ENCODE measurements around the gene WDR62.

Gene WDR62

DNA sequence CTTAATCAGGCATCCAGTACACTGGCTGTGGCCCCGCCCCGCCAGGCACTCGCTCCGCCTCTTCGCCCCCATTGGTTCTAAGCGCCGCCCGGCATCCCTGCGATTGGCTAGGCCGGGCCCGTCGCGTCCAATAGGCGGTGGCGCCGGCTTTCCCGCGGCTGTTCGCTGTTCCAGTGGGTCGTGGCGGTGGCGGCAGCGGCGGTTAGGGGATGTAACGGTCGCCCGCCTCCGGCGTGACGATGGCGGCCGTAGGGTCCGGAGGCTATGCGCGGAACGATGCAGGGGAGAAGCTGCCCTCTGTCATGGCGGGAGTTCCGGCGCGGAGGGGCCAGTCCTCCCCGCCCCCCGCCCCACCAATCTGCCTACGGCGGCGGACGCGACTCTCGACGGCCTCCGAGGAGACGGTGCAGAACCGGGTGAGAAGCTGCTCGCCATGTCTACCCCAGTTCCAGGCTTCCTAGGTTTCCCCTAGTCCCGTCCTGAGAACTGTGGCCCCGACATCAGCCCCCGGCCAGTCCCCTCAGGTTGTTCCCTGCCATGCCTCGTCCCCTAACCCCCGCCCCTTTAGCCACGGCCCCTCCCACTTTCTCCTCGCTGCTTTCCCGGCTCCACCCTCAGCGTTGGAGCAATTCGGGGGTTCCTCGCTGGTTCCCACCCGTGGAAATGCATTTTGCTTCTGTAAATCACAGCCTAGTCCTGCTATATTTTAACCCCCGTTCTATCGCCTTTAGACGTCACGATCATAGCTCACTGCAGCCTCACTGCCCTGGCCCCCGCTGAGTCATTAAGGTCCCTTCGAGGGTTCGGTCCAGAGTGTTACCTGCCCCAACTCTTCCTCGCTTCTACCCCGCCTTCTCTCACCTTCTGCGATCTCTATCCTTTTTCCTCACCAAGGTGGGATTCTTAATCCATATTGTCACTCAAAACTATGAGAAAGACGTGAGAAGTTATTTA lies at the start of gene WDR62:
Gene WDR62 (plus strand): TSS at position 165 of the 954 bp plus-strand sequence. CDS start 75 bp downstream, at position 240.
- DNase-seq (ENCODE audit: low spot score), result peak; percentile 99

DNA sequence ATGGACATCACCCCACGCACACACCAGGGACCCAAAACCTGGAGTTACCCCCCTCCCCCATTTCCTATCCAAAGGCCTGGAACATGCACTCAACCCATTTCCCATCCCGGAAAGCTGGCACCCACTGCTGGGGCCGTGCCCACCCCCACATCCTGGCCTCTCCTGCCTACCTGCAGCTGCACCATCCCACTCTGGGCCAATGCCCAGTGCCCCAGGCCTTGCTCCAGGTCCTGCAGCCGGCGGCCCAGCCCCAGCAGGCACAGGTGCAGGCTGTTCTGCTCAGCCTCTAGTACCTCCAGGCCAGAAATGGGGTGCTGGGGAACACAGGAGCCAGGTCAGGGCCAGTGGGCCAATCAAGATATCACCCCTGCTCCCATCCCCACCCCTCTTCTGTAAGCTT lies 47.7 kb upstream of the WDR62 start:
- no peak for DNase-seq (ENCODE audit: low spot score)

DNA sequence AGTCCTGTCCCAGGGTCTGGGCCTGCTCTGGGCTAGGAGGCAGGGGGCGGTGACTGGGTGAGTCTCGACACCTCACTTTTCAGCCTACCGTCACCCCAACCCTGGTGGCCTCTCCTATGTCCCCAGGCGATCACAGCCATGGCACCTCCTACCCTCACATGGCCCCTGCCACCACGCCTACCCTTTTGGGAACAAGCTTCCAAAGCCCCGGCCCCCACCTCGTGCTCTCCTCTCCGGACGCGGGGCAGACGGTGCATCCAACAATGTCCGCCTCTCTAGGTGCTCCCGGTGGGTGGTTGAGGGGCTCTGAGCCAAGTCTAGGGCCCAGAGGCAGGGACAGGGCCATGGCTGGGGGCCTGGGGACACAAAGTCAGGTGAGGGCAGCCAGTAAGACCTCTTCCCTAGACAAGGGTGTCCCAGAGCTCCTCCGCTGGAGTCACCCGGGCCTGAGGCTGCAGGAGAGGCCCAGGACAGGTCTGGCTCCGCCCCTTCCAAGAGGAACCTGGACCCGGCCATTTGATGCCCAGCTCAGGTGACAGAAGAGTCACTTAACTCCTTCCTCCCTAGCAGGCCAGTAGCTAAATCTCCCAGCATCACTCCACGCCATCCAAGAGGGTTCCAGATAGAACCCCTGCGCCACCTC lies 46.2 kb upstream of the WDR62 start, which contains the start of gene SYNE4:
Gene SYNE4 (minus strand): TSS at position 478 of the 643 bp plus-strand sequence. CDS start 132 bp downstream, at position 346.
- DNase-seq (ENCODE audit: low spot score), result no peak

DNA sequence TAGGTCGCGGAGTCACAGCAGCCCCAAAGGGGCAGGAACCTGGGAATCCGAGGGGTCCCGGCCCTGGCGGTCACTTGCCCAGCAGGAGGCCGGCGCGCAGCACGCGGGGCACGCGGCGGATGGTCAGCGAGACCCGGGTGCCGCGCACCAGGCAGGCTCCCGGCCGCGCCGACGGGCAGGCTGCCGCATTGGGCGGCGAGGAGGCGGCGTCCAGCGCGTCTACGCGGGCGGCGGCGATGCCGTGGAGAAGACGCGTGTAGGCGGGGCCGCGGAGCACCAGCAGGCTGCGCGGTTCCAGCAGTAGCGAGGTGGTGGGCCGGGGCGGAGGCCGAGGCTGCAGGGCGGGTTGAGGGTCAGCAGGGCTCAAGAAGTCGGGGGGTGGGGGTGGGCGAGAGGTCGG lies 45.5 kb upstream of the WDR62 start:
- DNase-seq (ENCODE audit: low spot score), result peak; percentile 92

DNA sequence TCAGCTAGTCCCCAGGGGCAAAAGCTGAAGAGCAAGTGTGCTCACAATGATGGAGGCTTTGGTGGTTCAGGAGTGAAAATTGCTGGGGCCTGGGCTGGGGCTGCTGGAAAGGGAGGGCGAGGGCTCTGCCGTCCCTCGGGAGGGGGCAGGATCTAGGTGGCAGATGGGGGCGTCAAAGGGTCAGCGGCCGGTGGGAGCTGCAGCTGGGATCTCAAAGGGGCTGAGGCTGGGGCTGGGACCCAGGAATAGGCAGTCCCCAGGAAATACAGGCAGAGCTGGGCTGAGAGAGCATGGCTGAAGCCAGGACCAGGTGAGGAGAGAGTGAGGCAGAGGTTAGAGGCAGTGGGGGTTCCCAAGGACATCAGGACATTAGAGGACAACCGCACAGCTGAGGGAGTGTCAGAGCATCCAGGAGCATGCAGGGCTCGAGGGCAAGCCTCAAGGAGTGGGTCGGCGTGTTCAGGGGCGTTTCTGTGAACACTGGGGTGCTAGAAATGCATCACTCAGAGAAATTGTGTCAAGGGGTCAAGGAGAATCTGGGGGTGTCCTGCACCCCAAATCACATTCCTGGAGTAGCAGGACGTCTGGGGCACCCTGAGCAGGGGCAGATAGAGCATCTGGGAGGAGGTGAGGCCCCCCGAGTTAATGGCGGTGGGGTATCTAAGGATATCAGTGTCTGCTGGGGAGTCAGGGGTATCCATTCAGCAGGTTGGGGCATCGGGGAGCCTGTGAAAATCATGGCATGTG lies 44.9 kb upstream of the WDR62 start:
- no peak for DNase-seq (ENCODE audit: low spot score)

DNA sequence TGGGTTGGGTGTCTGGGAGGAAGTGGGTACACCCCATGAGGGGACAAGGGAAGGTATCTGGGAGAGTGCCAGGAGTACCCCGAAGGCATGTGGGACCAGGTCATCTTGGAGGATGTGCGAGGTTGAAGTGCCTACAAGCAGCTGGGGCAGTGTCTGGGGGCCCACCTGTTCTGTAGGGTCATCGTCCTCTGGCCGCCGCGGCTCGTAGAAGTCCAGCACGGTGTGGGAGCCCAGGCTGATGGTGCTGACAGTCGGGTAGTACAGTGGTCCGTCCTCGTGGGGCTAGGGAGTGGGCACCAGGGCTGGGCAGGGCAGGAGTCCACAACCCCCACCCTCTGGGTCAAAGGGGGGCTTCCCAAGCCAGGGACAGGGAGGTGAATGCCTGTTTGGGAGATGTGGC lies 44.3 kb upstream of the WDR62 start:
- no peak for DNase-seq (ENCODE audit: low spot score)

DNA sequence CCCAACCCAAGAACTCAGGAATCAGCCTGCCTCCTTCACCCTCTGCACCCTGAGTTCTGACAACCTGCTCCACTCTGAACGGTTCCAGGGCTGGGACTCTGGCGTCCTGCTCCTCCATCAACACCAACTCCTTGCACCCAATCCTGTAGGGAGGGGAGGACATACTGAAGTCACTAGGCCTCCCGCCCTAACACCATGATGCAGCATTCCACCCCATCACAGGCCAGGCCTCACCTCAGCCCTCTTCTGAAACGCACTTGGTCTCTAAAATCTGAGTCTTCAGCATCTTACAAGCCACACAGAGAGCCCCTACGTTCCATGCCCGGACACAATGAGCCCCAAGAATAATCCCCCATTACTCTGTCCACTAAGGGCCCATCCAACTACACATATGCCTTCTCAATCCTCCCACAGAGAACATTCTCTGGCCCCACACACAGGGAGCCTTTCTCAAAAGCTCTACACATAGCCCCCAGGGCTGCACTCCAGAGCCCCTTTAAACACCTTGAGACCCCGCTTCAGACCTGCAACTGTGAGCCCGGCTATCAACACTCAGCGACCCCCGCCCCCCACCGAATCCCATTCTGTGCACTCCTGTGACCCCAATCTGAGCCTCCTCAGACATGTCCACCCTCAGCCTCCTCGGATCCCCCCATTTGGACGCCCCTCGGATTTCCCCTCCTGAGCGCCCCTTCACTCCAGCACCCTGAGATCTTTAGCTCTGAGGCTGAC lies 41.3 kb upstream of the WDR62 start:
- DNase-seq (ENCODE audit: low spot score), result no peak

DNA sequence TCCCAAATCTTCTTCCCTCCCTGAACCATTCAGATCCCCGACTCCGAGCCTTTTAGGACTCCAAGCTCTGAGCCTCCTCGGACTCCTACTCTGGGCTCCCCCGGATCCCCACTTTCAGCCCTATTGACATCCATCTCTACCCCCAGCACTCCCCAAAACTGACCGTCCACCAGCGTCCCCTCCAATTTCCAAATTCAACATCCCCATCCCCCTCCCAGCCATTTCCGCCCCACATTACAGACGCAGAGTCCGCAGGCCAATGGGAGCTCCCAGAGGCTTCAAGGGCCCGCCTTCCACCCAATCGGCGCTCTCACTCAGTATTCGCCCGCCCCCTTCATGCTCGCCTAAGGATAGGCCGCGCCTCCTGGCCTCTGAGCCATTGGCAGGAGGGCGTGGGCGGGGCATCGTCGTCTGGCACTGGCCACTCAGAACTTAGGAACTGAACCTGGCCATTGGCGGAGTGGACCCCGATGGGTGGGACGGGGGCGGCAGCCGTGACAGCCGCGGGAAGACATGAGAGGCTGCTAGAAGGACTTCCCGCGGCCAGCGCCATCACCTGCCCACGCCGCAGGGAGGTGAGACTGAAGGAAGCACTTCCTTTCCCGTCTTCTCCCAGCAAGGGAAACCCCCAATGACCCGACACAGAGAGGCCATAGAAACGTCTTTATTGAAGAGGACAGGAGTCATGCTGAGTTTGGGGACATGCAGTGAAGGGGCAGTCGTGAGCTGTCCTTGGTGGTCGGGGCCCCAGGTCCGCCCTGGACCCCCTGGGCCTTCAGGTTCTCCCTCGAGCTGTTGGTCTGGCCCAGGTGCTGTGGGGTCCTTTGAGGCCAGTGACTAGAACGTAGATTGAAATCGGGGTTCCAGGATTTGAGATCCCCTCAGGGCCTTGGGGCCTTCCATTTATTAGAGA lies 40.4 kb upstream of the WDR62 start, which contains the start of gene ALKBH6:
Gene ALKBH6 (minus strand): TSS at position 202 of the 913 bp plus-strand sequence. CDS start 816 bp downstream, outside the sequence.
- peak; percentile 98 for DNase-seq (ENCODE audit: low spot score)

DNA sequence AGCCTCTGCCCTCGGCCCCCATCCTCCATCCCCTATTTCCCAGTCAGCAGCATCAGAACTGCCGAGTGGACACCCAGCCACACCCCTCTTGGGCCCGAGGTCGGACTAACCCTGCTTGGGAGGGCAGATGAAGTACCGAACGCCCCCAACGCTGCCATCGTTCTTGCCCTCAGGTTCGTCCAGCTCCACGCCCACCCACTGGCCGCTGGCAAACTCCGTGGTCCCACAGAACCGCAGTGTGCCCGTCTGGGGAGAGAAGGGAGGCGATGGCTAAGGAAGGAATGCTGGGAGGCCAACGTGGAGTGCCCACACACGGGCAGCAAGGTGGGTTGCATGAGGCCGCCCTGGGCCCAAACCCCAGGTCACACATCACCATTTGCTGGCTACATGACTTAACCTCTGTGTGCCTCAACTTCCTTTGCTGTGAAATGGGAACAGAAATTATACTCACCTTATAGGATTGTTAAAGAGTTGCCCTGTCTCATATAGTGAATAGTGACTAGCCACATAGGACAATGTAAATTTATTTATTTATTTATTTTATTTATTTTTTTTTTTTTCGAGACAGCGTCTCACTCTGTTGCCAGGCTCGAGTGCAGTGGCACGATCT lies 35.5 kb upstream of the WDR62 start:
- no peak for DNase-seq (ENCODE audit: low spot score)

DNA sequence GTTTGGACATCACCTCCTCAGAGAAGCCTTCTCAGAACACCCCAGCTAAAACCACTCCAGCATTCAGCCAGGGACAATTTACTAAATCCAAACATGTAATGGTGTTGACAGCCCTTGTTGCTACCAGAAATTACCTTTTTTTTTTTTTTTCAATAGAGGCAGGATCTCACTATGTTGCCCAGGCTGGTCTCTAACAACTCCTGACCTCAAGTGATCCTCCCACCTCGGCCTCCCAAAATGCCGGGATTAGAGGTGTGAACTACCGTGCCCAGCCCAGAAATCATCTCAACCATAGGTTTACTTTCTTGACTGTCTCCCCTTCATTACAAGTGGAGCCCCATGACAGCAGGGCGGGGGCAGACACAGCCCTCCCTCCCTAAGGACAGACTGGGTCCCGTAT lies 31.3 kb upstream of the WDR62 start:
- DNase-seq (ENCODE audit: low spot score), result no peak

DNA sequence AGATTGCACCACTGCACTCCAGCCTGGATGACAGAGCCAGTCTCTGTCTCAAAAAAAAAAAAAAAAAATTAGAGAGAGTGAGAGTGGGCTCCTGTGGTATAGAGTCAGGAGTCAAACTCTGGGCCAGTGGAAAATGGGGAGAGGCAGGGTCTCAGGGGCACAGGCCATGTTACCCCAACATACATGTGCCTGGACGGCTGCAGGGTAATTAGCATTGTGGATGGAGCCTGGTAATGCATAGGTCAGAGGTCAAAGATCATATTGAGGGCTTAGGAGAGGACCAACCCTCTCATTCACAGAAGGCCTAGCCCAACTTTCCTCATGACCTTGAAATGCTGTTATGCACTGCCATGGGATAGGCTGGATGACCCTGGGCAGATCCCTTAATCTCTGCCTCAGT lies 29.2 kb upstream of the WDR62 start:
- no peak for DNase-seq (ENCODE audit: low spot score)

DNA sequence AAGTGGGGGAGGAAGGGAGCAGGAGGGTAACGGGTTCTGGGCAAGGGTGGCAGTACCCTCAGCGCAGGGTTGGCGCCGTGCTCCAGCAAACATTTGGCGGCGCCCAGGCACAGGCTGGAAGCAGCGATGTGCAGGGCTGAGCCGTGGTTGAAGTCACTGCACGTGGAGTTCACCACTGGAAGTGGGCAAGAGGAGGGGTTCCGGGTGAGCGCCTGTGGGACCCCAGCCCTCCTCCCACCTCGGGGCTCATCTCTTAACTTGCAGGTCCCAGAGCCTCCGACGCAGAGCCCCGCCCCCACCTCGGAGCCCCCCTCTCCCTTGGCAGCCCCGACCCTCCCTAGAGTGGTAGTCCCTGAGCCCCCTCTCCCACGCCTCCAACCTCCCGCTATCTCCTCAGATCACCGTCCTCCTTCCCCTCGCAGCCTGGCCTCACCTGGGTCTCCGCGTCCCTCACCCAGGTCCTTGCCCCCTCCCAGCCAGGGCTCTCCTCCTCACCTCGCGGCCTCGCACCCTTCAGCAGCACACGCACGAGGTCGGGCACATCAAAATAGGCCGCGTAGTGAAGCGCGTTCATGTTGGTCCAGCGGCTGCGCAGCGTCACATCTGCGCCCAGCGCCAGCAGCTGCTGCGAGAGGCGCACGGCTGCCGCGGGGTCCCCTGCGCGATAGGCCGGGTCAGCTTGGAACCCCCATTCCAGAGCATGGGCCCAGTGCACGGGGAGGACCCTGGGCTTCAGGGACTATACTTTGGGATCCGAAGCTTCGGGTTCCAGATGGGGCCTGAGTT lies 28.4 kb upstream of the WDR62 start:
- DNase-seq (ENCODE audit: low spot score), result no peak

DNA sequence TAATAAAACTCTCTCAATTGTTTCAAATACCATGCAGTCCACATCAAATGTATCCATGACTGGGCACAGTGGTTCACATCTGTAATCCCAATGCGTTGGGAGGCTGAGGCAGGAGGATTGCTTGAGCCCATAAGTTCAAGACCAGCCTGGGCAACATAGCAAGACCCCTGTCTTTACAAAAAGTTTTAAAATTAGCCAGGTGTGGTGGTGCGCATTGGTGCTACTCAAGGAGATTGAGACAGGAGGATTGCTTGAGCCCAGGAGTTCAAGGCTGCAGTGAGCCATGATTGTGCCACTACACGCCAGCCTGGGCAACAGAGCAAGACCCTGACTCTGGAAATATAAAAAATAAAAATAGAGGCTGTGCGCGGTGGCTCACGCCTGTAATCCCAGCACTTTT lies 27.0 kb upstream of the WDR62 start:
- DNase-seq (ENCODE audit: low spot score), result no peak

DNA sequence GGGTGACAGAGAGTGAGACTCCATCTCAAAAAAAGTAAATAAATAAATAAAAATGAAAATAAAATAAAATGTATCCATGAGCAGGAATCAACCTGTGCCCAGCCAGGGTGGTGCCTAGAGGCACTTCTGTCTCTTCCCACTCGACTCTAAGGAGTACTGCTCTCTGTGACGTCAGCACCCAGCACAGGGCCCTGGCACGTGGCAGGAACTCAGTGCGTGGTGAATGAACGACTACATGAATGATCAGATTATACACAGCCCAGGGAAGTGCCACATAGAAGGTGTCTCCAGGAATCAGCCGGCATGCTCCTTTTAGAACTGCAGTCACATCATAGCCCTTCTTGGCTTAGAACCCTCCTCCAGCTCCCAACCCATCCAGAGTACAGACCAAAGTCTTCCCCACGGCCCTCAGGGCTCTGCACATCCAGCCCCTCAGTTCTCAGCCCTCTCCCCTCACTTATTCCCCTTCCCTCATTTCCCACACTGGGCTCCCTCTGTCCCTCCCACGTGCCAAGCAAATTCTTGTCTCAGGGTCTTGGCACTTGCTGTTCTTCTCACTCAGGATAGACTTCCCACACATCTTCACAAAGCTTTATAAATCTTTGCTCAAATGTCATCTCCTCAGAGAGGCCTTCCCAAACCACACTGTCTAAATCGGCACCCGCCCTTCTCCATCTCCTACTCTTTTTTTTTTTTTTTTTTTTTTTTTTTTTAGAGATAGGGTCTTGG lies 26.2 kb upstream of the WDR62 start:
- DNase-seq (ENCODE audit: low spot score), result no peak

DNA sequence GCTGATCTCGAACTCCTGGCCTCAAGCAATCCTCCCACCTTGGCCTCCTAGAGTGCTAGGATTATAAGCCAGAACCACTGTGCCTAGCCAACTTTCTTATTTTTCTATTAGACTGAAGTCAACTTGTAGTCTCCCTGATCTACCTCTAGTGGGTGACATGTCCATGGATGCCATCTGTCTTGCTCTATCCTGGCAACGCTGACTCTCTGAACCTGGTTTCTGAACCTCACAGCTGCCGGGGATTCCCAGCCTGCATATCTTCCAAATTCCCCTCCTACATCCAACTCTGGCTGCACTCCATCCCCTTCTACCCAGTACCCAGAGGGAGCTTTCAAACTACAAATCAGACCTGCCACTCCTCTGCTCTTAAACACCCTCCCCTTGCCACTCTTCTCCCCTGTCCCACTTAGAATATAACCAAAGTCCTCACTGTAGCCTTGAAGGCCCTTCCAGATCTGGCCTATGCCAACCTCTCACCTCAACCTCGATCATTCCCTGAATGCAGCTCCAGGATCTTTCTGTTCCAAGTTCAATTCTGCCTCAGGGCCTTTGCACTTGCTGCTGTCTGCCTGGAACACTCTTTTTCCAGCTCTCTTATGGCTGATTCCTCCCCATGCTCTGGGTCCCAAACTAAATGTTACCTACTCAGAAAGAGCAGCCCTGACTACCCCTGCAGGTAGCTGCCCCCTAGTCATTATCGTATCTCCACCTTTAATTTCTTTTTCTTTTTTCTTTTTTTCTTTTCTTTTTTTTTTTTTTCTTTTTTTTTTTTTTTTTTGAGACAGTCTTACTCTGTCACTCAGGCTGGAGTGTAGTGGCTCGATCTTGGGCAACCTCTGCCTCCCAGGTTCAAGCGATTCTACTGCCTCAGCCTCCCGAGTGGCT lies 24.2 kb upstream of the WDR62 start:
- DNase-seq (ENCODE audit: low spot score), result peak; percentile 35

DNA sequence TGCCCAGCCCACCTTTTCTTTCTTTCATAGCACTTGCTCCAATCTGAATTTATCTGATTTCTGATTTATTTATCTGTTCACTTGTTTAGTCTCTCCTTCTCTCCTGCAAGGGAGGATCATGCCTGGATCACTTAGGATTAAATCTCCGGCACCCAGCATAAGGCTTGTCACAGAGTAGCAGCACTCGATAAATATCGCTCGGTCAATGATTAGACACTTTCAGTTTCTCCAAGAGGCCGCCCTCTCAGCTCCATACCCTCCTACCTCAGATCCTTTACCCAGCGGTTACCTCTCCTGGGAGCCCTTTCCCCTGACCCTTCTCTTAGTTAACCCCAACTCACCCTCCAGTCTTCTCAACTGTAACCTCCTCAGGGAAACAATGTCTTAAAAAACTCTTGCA lies 23.4 kb upstream of the WDR62 start:
- DNase-seq (ENCODE audit: low spot score), result no peak

DNA sequence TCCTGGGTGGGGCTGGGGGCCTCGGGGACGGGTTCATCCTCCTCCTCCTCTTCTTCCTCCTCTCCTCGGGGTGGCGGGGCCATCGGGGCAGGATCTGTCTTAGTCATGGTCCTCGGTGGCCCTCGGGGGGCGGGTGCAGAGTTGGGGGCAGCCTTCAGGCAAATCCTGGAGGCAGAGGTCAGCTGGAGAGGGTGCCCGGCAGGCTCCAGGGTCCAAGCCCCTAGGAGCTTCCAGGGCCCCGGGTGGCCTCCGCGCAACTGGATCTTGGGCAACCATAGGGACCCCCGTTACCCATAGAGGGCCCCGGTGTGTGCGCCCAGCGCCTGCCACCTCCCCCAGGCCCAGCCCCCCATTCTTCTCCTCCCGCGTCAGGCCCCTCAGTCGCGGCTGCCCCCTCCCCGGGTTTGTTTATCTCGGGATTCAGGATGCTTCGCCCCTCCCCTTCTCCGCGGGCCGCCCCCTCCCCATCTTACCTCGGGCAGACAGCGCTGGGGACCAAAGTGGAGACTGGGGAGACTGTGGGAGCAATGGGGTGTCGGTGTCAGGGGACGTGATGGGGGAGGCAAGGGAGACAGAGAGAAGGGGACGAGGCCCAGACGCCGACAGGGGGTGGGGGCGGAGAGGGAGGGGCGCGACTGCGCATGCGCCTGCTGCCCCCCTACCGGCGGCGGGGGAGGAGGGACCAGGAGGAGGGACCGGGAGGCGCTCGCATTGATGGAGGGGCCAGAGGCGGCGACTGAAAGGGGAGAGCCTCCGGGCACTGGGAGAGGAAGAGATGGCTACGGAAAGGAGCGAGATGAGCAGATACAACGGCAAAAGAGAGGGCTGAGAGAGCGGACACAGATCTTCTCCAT lies 22.2 kb upstream of the WDR62 start, which contains the start of gene CLIP3:
Gene CLIP3 (minus strand): TSS at position 623 of the 854 bp plus-strand sequence. CDS start 516 bp downstream, at position 107.
- peak; percentile 100 for DNase-seq (ENCODE audit: low spot score)

Data from GM03348 (cell line).